Measurements from ENCODE around the gene SSC5D.

GRCh38 chr19:55478364-55478763 lies 9.9 kb upstream of the SSC5D start:
- TF ChIP-seq, protein P1, sequence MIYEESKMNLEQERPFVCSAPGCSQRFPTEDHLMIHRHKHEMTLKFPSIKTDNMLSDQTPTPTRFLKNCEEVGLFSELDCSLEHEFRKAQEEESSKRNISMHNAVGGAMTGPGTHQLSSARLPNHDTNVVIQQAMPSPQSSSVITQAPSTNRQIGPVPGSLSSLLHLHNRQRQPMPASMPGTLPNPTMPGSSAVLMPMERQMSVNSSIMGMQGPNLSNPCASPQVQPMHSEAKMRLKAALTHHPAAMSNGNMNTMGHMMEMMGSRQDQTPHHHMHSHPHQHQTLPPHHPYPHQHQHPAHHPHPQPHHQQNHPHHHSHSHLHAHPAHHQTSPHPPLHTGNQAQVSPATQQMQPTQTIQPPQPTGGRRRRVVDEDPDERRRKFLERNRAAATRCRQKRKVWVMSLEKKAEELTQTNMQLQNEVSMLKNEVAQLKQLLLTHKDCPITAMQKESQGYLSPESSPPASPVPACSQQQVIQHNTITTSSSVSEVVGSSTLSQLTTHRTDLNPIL (CRISPR knock-in tag; IDR thresholded peaks at IDR 0.05; ENCODE audit: low read depth): no peak
- no peak for TF ChIP-seq ARNTL (CRISPR knock-in tag; IDR thresholded peaks at IDR 0.05; ENCODE audit: borderline replicate concordance, low read depth)
- TF ChIP-seq ZFP3 (CRISPR knock-in tag; IDR thresholded peaks at IDR 0.05): no peak
- no peak for TF ChIP-seq ZFP30 (CRISPR knock-in tag; IDR thresholded peaks at IDR 0.05)
- no peak for TF ChIP-seq ZNF565 (CRISPR knock-in tag; conservative IDR thresholded peaks at IDR 0.05; ENCODE audit: low read depth)
- TF ChIP-seq TSHZ2 (CRISPR knock-in tag; IDR thresholded peaks at IDR 0.05): no peak
- TF ChIP-seq POU6F1 (CRISPR knock-in tag; IDR thresholded peaks at IDR 0.05; ENCODE audit: borderline replicate concordance, low read depth): no peak

Data from SK-N-SH treated with all-trans-retinoic acid at 6 μM for 48 hours (cell line).